DMS153 (cell line): Measurements from ENCODE around the gene OR4X1.
"Not testable (repeated sequence)": the region's sequence is repeated elsewhere in the genome, so short reads cannot be mapped to it uniquely, and the experiment has no call there.

Experiments used
- DNase-seq: peaks from one replicate; lab custom pipeline; 2025; lab: John Stamatoyannopoulos, UW

OR4X1 gene, protein sequence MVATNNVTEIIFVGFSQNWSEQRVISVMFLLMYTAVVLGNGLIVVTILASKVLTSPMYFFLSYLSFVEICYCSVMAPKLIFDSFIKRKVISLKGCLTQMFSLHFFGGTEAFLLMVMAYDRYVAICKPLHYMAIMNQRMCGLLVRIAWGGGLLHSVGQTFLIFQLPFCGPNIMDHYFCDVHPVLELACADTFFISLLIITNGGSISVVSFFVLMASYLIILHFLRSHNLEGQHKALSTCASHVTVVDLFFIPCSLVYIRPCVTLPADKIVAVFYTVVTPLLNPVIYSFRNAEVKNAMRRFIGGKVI

GRCh38 chr11:48263423-48263911, at the start of gene OR4X1:
Gene OR4X1, plus strand, starts transcription at chr11:48263861. Its CDS starts 0 bp downstream, at chr11:48263861.
- no peak for DNase-seq

- no peak for DNase-seq
Observed at GRCh38 chr11:48216510-48216909, 47.2 kb upstream of the OR4X1 start, which contains the start of gene OR4B1. Gene OR4B1, plus strand, starts transcription at chr11:48216810. Its CDS starts 0 bp downstream, at chr11:48216810.

DNA sequence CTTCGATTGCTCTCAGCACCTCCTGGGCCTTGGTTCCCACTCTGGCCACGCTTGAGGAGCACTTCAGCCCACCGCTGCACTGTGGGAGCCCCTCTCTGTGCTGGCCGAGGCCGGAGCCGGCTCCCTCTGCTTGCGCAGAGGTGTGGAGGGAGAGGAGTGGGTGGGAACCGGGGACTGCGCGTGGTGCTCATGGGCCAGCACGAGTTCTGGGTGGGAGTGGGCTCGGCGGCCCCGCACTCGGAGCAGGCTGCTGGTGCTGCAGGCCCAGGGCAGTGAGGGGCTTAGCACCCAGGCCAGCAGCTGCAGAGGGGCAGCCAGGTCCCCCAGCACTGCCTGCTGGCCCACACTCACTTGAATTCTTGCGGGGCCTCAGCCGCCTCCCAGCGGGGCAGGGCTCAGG, 34.9 kb upstream of the OR4X1 start:
- DNase-seq = no peak

- not testable (repeated sequence) for DNase-seq
Observed at GRCh38 chr11:48230057-48230456, 33.6 kb upstream of the OR4X1 start.

DNA sequence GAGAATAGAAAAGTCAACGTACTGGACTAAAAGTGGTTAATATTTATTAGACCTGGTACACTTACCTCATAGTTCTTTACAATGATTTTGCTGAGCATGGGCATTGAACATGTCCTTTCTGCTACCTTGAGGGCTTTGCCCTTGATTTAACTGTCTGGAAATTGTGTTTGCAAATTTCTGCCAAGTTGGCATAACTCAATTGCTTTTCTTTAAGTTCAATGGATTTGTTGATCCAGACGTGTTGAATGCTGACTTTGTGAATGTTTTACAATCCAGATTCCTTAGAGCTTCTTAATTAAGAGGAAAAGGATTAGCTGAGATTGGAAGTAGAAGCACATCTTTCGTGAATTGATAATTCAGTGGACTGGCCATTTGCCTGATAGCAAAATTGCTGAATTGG, 25.9 kb upstream of the OR4X1 start:
- DNase-seq = no peak

GRCh38 chr11:48242501-48242900, 21.2 kb upstream of the OR4X1 start:
- DNase-seq = no peak

GRCh38 chr11:48244804-48245203, 18.9 kb upstream of the OR4X1 start, which contains the start of gene OR4X2:
Gene OR4X2, plus strand, starts transcription at chr11:48245104. Its CDS starts 0 bp downstream, at chr11:48245104.
- DNase-seq = no peak

GRCh38 chr11:48248902-48249301, 14.8 kb upstream of the OR4X1 start:
- no peak for DNase-seq

DNA sequence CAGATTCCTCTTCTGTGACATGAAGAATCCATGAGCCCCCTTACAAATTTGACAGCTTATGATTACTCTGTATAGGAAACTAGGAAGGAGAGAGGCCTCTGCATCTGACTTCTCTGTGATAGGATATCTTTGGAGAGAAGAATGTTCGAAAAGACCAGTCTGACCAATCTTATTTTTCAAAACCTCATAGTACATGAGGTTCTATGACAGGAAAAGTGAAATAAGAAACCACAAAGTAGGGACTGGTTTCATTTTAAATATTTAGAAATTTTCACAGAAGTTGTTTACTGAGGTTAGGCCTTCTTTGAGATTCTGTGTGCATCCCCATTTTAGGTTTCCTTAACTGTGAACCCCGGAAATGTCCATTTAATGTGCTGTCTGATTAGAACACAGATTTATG, 2.1 kb upstream of the OR4X1 start:
- DNase-seq = no peak

DNA sequence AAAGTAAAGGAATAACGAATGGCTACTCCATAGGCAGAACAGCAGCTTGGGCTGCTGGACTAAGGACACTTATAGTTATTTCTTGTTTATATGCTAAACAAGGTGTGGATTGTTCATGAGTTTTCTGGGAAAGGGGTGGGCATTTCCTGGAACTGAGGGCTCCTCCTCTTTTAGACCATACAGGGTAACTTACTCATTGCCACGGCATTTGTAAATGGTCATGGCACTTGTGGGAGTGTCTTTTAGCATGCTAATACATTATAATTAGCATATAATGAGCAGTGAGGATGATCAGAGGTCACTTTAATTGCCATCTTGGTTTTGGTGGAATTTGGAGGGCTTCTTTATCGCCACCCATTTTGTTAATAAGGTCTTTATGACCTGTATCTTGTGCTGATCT, 7.0 kb downstream of the OR4X1 start:
- DNase-seq = no peak

DNA sequence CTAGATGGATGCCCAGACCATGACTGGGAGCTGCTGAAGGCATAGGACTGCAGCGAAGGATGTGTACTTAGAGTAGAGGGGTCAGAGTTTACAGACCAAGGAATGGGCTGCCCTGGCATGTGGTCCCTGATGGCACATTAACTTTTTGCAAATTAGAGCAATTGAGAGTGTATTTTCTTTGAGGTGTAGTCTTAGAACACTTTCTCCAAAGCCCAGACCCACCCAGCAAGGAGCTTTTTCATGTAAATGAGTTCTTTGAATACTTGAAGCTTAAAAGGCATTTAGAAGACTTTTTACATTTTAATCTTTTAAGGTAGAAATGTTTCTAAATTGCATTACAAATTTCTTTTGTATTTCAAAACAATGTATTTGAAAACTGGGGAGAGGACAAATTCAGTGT, 8.9 kb downstream of the OR4X1 start:
- no peak for DNase-seq

DNA sequence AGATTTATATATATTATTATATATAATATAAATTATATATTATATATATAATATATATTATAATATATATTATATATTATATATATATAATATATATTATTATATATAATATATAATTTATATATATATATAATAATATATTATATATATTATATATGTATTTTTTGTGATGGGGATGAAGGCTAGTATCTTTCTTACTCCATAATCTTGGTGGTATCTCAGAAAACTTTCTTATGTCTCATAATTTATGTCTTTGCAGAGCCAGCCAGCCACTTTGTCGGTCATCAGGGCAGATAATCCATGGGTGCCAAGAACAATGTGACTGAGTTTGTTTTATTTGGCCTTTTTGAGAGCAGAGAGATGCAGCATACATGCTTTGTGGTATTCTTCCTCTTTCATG, 42.3 kb downstream of the OR4X1 start, which contains the start of gene OR4S1:
Gene OR4S1 (plus strand): TSS at position 301 of the 400 bp plus-strand sequence. CDS start 0 bp downstream, at position 301.
- no peak for DNase-seq

DNA sequence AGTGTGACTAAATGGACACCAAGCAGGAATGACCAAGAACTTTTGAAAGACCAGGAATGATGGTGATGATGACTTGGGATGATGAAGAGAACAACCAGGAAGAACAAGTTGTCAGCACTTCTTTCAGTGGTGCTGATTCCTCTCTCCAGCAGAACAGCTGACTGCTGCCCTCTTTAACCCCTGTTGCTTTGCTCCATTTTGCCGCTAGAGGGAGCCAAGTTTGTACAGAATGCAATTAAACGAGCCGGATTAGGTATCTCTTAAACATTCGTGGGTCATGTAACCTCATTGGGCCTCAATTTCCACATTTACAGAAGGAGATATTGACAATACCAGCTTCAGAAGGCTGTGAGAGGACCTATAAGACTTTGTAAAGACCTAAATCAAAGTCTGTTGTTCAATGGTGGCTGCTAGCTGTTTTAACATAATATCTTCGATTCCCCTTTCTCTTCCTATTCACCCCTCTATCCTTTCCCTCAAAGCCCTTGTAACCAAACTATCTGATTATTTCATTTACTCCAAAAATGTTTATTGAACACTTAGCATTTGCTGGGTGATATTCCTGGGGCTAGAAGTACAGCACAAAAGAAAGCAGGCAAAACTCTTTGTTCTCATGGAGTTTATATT, 44.2 kb downstream of the OR4X1 start:
- DNase-seq = no peak

DNA sequence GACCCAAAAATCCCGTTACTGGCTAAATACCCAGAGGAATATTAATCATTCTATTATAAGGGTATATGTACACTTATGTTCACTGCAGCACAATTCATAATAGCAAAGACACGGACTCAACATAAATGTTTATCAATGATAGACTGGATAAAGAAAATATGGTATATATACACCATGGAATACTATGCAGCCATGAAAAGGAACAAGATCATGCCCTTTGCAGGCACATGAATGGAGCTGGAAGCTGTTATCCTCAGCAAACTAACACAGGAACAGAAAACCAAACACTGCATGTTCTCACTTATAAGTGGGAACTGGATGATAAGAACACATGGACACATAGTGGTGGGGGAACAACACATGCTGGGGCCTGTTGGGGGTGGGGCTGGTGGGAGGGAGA, 49.9 kb downstream of the OR4X1 start:
- not testable (repeated sequence) for DNase-seq
